GM12878 (cell line): ENCODE results near the gene SAP30L.

Source experiments
- CTCF ChIP-seq, 3 experiments: IDR thresholded peaks in 2 of 3; conservative IDR thresholded peaks in 1 of 3; 2 replicates each; pipeline ENCODE4 v1.5.1; 2011; ENCODE audit warnings: low read depth in 3 of 3, low read length in 3 of 3, mild to moderate bottlenecking in 3 of 3, control low read depth in 2 of 3, moderate library complexity in 2 of 3, inconsistent platforms in 1 of 3, mixed read lengths in 1 of 3; ENCODE audit not compliant: control insufficient read depth in 2 of 3, insufficient read depth in 1 of 3; ENCODE audit errors: extremely low read depth in 1 of 3
- E2F8 ChIP-seq: fragments of 450-650 bp; IDR thresholded peaks from 2 replicates; pipeline ENCODE4 v1.6.1; 2018; ENCODE audit warnings: mild to moderate bottlenecking, low read depth, moderate library complexity; ENCODE audit not compliant: partially characterized antibody
- JUND ChIP-seq: IDR thresholded peaks from 2 replicates; pipeline ENCODE4 v1.6.1; 2012; ENCODE audit warnings: low read depth, mild to moderate bottlenecking, low read length, improper control_type of control experiment, moderate library complexity
- PBX3 ChIP-seq: IDR thresholded peaks from 2 replicates; pipeline ENCODE4 v1.6.1; 2011; ENCODE audit warnings: mild to moderate bottlenecking, low read depth, low read length, moderate library complexity; ENCODE audit not compliant: insufficient replicate concordance
- PML ChIP-seq: IDR thresholded peaks from 2 replicates; pipeline ENCODE4 v1.6.1; 2012; ENCODE audit warnings: low read length, inconsistent platforms
- POLR2A ChIP-seq: IDR thresholded peaks from 2 replicates; pipeline ENCODE4 v1.6.1; 2011; ENCODE audit warnings: low read depth, mild to moderate bottlenecking, low read length

- no peak for TF ChIP-seq POLR2A
- no peak for TF ChIP-seq PBX3
- no peak for TF ChIP-seq JUND
- no peak for TF ChIP-seq PML
- no peak for TF ChIP-seq CTCF (IDR thresholded peaks at IDR 0.05 in 2 of 3, conservative IDR thresholded peaks at IDR 0.05 in 1 of 3; ENCODE audit: control insufficient read depth in 2 of 3, extremely low read depth in 1 of 3, insufficient read depth in 1 of 3, low read depth in 3 of 3, low read length in 3 of 3)
- TF ChIP-seq E2F8 = no peak
These were observed 62.3 kb downstream of the SAP30L start for GRCh38 chr5:154508114-154508513.
